GM12873 (cell line): ENCODE data around the gene OR2D3.

Experiments used
- TF ChIP-seq, protein P1 (sequence below): IDR thresholded peaks from 2 replicates; pipeline ENCODE4 v1.5.1; 2012; ENCODE audit warnings: low read depth, mild to moderate bottlenecking, moderate library complexity, low read length, control low read depth; ENCODE audit not compliant: insufficient read depth; ENCODE audit errors: missing control alignments

OR2D3 gene

DNA sequence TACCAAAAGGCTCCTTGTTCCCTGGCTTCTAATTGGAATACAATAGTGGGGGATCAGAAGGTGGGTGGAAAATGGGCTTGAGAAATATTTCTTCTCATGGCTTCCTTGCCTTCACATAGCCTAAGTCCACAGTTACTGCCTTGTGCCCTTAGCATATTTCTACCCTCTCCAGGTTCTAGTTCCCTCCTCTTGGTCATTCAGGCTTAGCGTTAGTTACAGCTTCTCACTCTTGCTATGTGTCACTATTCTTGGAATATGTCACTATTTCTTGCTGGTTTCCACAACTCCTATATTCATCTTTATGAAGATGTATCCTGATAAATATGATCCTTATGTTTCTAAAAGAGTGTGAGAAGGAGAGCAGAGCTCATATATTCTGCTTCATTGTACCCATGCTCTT is 31.0 kb upstream of the OR2D3 start:
- TF ChIP-seq, protein P1, sequence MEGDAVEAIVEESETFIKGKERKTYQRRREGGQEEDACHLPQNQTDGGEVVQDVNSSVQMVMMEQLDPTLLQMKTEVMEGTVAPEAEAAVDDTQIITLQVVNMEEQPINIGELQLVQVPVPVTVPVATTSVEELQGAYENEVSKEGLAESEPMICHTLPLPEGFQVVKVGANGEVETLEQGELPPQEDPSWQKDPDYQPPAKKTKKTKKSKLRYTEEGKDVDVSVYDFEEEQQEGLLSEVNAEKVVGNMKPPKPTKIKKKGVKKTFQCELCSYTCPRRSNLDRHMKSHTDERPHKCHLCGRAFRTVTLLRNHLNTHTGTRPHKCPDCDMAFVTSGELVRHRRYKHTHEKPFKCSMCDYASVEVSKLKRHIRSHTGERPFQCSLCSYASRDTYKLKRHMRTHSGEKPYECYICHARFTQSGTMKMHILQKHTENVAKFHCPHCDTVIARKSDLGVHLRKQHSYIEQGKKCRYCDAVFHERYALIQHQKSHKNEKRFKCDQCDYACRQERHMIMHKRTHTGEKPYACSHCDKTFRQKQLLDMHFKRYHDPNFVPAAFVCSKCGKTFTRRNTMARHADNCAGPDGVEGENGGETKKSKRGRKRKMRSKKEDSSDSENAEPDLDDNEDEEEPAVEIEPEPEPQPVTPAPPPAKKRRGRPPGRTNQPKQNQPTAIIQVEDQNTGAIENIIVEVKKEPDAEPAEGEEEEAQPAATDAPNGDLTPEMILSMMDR: no peak

GRCh38 chr11:6892400-6892799 is 28.4 kb upstream of the OR2D3 start, which contains the start of gene OR2D2:
OR2D2 (minus strand) TSS chr11:6892500; CDS start chr11:6892500, 0 bp downstream.
- TF ChIP-seq, protein P1: no peak

- TF ChIP-seq, protein P1: no peak
These were observed 26.7 kb upstream of the OR2D3 start for GRCh38 chr11:6894097-6894496.

- TF ChIP-seq, protein P1: no peak
These were observed 25.8 kb upstream of the OR2D3 start for GRCh38 chr11:6895010-6895409.

DNA sequence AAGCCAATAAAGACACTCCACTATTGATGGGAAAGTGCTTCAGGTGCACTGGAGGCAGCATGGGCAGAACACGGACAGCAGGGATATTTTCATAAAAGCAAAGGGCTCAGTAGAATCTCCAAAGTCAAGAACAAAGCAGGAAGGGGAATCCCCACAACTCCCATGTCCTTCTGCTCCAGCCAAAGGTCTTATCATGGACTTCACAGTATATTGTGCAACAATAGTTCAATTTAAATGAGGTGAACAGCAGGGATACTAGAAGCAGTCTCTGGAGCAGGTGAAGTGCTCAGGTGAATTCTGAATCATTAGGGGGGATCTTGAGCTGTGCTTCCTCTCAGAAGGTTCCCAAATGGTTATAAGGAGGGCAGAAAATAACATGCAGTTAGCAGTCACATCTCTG is 21.9 kb upstream of the OR2D3 start:
- TF ChIP-seq, protein P1: no peak

GRCh38 chr11:6900327-6900999 is 20.3 kb upstream of the OR2D3 start:
- TF ChIP-seq, protein P1: peak; percentile 11

DNA sequence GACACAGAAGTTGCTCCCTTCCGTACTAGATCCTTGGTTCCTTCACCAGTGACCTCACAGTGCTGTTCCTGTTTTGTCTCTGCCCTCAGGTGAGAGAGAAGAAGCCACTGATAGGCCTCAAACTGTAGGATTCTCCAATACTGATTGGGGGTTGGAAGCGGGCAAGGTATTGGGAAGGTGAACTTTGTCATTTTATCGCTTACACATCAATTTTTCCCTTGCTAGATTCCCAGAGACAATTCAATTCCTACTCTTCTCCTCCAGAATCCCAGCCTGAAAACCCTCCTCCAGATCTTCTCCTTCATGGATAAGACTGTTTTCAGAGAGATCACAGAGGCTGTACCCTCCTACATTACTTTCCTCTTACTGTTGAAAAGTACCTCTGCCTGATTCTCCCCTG is 9.4 kb upstream of the OR2D3 start:
- TF ChIP-seq, protein P1: no peak
